HEK293 (cell line): ENCODE data around the gene EML1.

Experiments
- CTCF ChIA-PET: fragments of 350-600 bp; formaldehyde crosslinking; extraction: SDS; loops from one replicate; lab custom pipeline; 2021; ENCODE audit warnings: antibody characterized with exemption; lab: Yijun Ruan, JAX
- POLR2A ChIA-PET: fragments of 300-600 bp; formaldehyde crosslinking; extraction: SDS; loops from one replicate; lab custom pipeline; 2020; ENCODE audit warnings: antibody characterized with exemption, inconsistent platforms; lab: Yijun Ruan, JAX
- H3K27ac ChIP-seq: fragments of 200-500 bp; sonication (Bioruptor generic); 2 replicates; pipeline ENCODE4 v1.5.1; 2014; ENCODE audit warnings: low read depth, low read length, control low read depth, inconsistent platforms; ENCODE audit errors: extremely low read depth
- H3K36me3 ChIP-seq, 2 experiments: fragments of 200-500 bp in 1 of 2; sonication (Bioruptor generic) in 1 of 2; 1 replicate in 1 of 2; 2 replicates in 1 of 2; pipeline ENCODE4 v1.5.1; 2014 to 2017; ENCODE audit warnings: inconsistent platforms in 2 of 2, low read length in 2 of 2; ENCODE audit not compliant: control insufficient read depth in 2 of 2, insufficient read depth in 1 of 2
- H3K4me1 ChIP-seq: fragments of 200-500 bp; sonication (Bioruptor generic); 2 replicates; pipeline ENCODE4 v1.5.1; 2014; ENCODE audit warnings: mild to moderate bottlenecking, low read length, inconsistent platforms; ENCODE audit not compliant: control insufficient read depth, insufficient read depth
- H3K4me3 ChIP-seq: 2 replicates; pipeline ENCODE4 v1.5.1; 2011; ENCODE audit warnings: low read depth, mild to moderate bottlenecking, control low read depth, low read length, moderate library complexity
- H3K9me3 ChIP-seq: fragments of 200-500 bp; sonication (Bioruptor generic); 2 replicates; pipeline ENCODE4 v1.5.1; 2014; ENCODE audit warnings: low read depth, low read length, inconsistent platforms; ENCODE audit not compliant: control insufficient read depth, insufficient read depth
- GFI1B ChIP-seq: fragments of 450-650 bp; formaldehyde crosslinking; IDR thresholded peaks from 2 replicates; pipeline ENCODE4 v1.5.1; 2016; ENCODE audit warnings: missing biosample characterization, missing genetic modification characterization
- KLF7 ChIP-seq: fragments of 450-650 bp; formaldehyde crosslinking; IDR thresholded peaks from 2 replicates; pipeline ENCODE4 v1.5.1; 2016; ENCODE audit warnings: missing biosample characterization, missing genetic modification characterization, borderline replicate concordance
- ZFHX2 ChIP-seq: fragments of 450-650 bp; formaldehyde crosslinking; conservative IDR thresholded peaks from 2 replicates; pipeline ENCODE4 v1.5.1; 2016; ENCODE audit warnings: missing biosample characterization, missing genetic modification characterization
- ZNF132 ChIP-seq: fragments of 450-650 bp; formaldehyde crosslinking; IDR thresholded peaks from 2 replicates; pipeline ENCODE4 v1.5.1; 2017; ENCODE audit warnings: missing biosample characterization, missing genetic modification characterization, borderline replicate concordance
- ZNF140 ChIP-seq: fragments of 450-650 bp; formaldehyde crosslinking; IDR thresholded peaks from 2 replicates; pipeline ENCODE4 v1.5.1; 2016; ENCODE audit warnings: missing biosample characterization, missing genetic modification characterization
- ZNF175 ChIP-seq: fragments of 450-650 bp; formaldehyde crosslinking; IDR thresholded peaks from 2 replicates; pipeline ENCODE4 v1.5.1; 2016; ENCODE audit warnings: missing biosample characterization, missing genetic modification characterization
- ZNF404 ChIP-seq: fragments of 450-650 bp; formaldehyde crosslinking; IDR thresholded peaks from 2 replicates; pipeline ENCODE4 v1.5.1; 2017; ENCODE audit warnings: missing biosample characterization, missing genetic modification characterization
- ZNF510 ChIP-seq: fragments of 450-650 bp; formaldehyde crosslinking; IDR thresholded peaks from 2 replicates; pipeline ENCODE4 v1.5.1; 2018; ENCODE audit warnings: mild to moderate bottlenecking, missing genetic modification characterization, missing biosample characterization; ENCODE audit not compliant: insufficient replicate concordance
- ZNF596 ChIP-seq: fragments of 450-650 bp; IDR thresholded peaks from 2 replicates; pipeline ENCODE4 v1.5.0; 2018; ENCODE audit warnings: missing biosample characterization, mild to moderate bottlenecking, missing genetic modification characterization, moderate library complexity
- ZNF610 ChIP-seq: fragments of 450-650 bp; formaldehyde crosslinking; IDR thresholded peaks from 2 replicates; pipeline ENCODE4 v1.5.1; 2016; ENCODE audit warnings: missing biosample characterization, missing genetic modification characterization, borderline replicate concordance
- ZNF701 ChIP-seq: fragments of 450-650 bp; formaldehyde crosslinking; IDR thresholded peaks from 2 replicates; pipeline ENCODE4 v1.5.1; 2016; ENCODE audit warnings: missing biosample characterization, missing genetic modification characterization
- TF ChIP-seq, protein P1 (sequence below): fragments of 450-650 bp; IDR thresholded peaks from 2 replicates; pipeline ENCODE4 v1.5.1; 2018; ENCODE audit warnings: missing biosample characterization, missing genetic modification characterization
- TF ChIP-seq, protein P2 (sequence below): fragments of 450-650 bp; formaldehyde crosslinking; IDR thresholded peaks from 2 replicates; pipeline ENCODE4 v1.5.0; 2017; ENCODE audit warnings: missing biosample characterization, missing genetic modification characterization, borderline replicate concordance
- TF ChIP-seq, protein P3 (sequence below): fragments of 450-650 bp; formaldehyde crosslinking; IDR thresholded peaks from 2 replicates; pipeline ENCODE4 v1.5.1; 2016; ENCODE audit warnings: missing biosample characterization, missing genetic modification characterization
- TF ChIP-seq, protein P4 (sequence below): fragments of 450-650 bp; formaldehyde crosslinking; IDR thresholded peaks from 2 replicates; pipeline ENCODE4 v1.5.1; 2017; ENCODE audit warnings: missing biosample characterization, missing genetic modification characterization
- TF ChIP-seq, protein P5 (sequence below): fragments of 450-650 bp; IDR thresholded peaks from 2 replicates; pipeline ENCODE4 v1.5.1; 2018; ENCODE audit warnings: missing biosample characterization, mild to moderate bottlenecking, missing genetic modification characterization

EML1 gene

DNA sequence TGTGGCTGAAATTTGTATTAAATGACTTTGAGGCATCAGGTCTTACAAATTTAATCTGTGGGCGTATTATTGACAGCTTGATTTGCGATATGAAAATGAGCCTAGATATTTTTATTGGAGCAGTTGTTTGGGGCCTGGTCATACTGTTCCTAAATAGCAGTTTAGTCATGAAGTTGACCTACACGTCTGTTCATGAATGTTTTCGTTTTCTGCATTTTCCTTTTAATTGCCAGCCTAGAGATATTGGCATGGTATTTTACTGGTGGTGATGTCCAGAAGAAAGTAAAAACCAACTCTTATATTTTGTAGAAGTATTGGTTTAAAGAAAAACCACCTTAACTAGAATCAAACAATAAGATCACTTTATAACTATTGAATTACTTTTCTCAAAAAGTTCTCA lies 1.8 kb downstream of the EML1 start:
- TF ChIP-seq ZNF701 (tag by site-specific recombination) (no peak), ZNF132 (tag by site-specific recombination) (no peak), ZNF175 (tag by site-specific recombination) (no peak), GFI1B (tag by site-specific recombination) (no peak), ZNF404 (tag by site-specific recombination) (no peak), ZNF510 (tag by site-specific recombination) (no peak), ZFHX2 (tag by site-specific recombination) (peak; percentile 9; the same call in 1 of the 2 replicates), KLF7 (tag by site-specific recombination) (no peak), ZNF596 (tag by site-specific recombination) (no peak), ZNF610 (tag by site-specific recombination) (no peak)
- TF ChIP-seq, protein P1, sequence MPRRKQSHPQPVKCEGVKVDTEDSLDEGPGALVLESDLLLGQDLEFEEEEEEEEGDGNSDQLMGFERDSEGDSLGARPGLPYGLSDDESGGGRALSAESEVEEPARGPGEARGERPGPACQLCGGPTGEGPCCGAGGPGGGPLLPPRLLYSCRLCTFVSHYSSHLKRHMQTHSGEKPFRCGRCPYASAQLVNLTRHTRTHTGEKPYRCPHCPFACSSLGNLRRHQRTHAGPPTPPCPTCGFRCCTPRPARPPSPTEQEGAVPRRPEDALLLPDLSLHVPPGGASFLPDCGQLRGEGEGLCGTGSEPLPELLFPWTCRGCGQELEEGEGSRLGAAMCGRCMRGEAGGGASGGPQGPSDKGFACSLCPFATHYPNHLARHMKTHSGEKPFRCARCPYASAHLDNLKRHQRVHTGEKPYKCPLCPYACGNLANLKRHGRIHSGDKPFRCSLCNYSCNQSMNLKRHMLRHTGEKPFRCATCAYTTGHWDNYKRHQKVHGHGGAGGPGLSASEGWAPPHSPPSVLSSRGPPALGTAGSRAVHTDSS (tag by site-specific recombination) = no peak
- TF ChIP-seq, protein P2, sequence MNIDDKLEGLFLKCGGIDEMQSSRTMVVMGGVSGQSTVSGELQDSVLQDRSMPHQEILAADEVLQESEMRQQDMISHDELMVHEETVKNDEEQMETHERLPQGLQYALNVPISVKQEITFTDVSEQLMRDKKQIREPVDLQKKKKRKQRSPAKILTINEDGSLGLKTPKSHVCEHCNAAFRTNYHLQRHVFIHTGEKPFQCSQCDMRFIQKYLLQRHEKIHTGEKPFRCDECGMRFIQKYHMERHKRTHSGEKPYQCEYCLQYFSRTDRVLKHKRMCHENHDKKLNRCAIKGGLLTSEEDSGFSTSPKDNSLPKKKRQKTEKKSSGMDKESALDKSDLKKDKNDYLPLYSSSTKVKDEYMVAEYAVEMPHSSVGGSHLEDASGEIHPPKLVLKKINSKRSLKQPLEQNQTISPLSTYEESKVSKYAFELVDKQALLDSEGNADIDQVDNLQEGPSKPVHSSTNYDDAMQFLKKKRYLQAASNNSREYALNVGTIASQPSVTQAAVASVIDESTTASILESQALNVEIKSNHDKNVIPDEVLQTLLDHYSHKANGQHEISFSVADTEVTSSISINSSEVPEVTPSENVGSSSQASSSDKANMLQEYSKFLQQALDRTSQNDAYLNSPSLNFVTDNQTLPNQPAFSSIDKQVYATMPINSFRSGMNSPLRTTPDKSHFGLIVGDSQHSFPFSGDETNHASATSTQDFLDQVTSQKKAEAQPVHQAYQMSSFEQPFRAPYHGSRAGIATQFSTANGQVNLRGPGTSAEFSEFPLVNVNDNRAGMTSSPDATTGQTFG (tag by site-specific recombination) = no peak
- TF ChIP-seq, protein P3, sequence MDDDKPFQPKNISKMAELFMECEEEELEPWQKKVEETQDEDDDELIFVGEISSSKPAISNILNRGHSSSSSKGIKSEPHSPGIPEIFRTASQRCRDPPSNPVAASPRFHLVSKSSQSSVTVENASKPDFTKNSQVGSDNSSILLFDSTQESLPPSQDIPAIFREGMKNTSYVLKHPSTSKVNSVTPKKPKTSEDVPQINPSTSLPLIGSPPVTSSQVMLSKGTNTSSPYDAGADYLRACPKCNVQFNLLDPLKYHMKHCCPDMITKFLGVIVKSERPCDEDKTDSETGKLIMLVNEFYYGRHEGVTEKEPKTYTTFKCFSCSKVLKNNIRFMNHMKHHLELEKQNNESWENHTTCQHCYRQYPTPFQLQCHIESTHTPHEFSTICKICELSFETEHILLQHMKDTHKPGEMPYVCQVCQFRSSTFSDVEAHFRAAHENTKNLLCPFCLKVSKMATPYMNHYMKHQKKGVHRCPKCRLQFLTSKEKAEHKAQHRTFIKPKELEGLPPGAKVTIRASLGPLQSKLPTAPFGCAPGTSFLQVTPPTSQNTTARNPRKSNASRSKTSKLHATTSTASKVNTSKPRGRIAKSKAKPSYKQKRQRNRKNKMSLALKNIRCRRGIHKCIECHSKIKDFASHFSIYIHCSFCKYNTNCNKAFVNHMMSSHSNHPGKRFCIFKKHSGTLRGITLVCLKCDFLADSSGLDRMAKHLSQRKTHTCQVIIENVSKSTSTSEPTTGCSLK = no peak
- TF ChIP-seq, protein P4, sequence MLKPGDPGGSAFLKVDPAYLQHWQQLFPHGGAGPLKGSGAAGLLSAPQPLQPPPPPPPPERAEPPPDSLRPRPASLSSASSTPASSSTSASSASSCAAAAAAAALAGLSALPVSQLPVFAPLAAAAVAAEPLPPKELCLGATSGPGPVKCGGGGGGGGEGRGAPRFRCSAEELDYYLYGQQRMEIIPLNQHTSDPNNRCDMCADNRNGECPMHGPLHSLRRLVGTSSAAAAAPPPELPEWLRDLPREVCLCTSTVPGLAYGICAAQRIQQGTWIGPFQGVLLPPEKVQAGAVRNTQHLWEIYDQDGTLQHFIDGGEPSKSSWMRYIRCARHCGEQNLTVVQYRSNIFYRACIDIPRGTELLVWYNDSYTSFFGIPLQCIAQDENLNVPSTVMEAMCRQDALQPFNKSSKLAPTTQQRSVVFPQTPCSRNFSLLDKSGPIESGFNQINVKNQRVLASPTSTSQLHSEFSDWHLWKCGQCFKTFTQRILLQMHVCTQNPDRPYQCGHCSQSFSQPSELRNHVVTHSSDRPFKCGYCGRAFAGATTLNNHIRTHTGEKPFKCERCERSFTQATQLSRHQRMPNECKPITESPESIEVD (tag by site-specific recombination) = 0 out of 2 replicates have a peak, but pooled peaks have one; percentile 16
- H3K27ac ChIP-seq = no peak overlapping the region
- H3K4me1 ChIP-seq = peaks cover 21% of the 10 kb centered on the region
- H3K9me3 ChIP-seq = no peaks in the 10 kb centered on the region
- H3K4me3 ChIP-seq = no peak overlapping the region
- ChIA-PET CTCF (interaction anchor here (0.6 to 1.8 kb wide), 3 partner anchors 12 to 51 kb away, joined by 3 to 5 read pairs (median 4); no protein-coding TSS in a partner anchor), POLR2A (no interaction called here)
- H3K36me3 ChIP-seq = no peaks in the 10 kb centered on the region

DNA sequence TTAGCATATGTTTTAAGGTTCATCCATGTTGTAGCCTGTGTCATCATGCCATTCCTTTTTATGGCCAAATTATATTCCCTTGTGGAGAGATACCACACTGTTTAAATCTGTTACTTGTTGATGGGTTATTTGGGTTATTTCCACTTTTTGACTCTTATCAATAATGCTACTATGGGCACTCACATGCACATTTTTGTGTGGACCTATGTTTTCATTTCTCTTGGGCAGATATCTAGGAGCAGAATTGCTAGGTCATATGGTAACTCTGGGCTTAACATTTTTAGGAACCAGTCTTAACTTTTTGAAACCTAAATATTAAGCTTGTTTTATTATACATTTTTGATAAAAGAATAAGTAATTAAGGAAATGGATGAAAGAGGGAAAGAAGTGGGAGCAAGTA lies 4.0 kb downstream of the EML1 start:
- peaks cover 23% of the 10 kb centered on the region for H3K4me1 ChIP-seq
- ChIA-PET POLR2A (no interaction called here), CTCF (interaction anchor here (0.7 to 1.0 kb wide), 4 partner anchors 11 to 585 kb away, joined by 3 to 4 read pairs (median 3); no protein-coding TSS in a partner anchor)
- no peak overlapping the region for H3K4me3 ChIP-seq
- H3K36me3 ChIP-seq = no peaks in the 10 kb centered on the region
- no peaks in the 10 kb centered on the region for H3K9me3 ChIP-seq
- H3K27ac ChIP-seq = no peak overlapping the region
- TF ChIP-seq, protein P5, sequence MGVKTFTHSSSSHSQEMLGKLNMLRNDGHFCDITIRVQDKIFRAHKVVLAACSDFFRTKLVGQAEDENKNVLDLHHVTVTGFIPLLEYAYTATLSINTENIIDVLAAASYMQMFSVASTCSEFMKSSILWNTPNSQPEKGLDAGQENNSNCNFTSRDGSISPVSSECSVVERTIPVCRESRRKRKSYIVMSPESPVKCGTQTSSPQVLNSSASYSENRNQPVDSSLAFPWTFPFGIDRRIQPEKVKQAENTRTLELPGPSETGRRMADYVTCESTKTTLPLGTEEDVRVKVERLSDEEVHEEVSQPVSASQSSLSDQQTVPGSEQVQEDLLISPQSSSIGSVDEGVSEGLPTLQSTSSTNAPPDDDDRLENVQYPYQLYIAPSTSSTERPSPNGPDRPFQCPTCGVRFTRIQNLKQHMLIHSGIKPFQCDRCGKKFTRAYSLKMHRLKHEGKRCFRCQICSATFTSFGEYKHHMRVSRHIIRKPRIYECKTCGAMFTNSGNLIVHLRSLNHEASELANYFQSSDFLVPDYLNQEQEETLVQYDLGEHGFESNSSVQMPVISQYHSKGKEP (tag by site-specific recombination) = no peak
- peak; percentile 100 for TF ChIP-seq ZNF140 (tag by site-specific recombination)
